GM18511 (cell line): ENCODE results near the gene RAB3GAP2.
A peak's percentile ranks its signal among the peaks of the same experiment; 100 is the strongest.
"Not testable (repeated sequence)": the region's sequence is repeated elsewhere in the genome, so short reads cannot be mapped to it uniquely, and the experiment has no call there.

ENCODE experiments used
- ATAC-seq: cut with Tn5 transposase; IDR thresholded peaks from one replicate; pipeline ENCODE4 v1.9.1; 2021; ENCODE audit warnings: mild to moderate bottlenecking, moderate library complexity; ENCODE audit not compliant: unreplicated experiment

Gene RAB3GAP2

GRCh38 chr1:220287129-220287528 lies 14.9 kb upstream of the RAB3GAP2 start:
- ATAC-seq = no peak

- ATAC-seq = no peak
Observed at GRCh38 chr1:220283625-220284024, 11.4 kb upstream of the RAB3GAP2 start.

- ATAC-seq = no peak
Observed at GRCh38 chr1:220281159-220281574, 8.9 kb upstream of the RAB3GAP2 start.

- ATAC-seq = no peak
Observed at GRCh38 chr1:220280249-220280648, 8.0 kb upstream of the RAB3GAP2 start.

- ATAC-seq = no peak
Observed at GRCh38 chr1:220278991-220279390, 6.7 kb upstream of the RAB3GAP2 start.

GRCh38 chr1:220275430-220275829 lies 3.2 kb upstream of the RAB3GAP2 start:
- no peak for ATAC-seq

- no peak for ATAC-seq
Observed at GRCh38 chr1:220274251-220274855, 2.1 kb upstream of the RAB3GAP2 start.

- no peak for ATAC-seq
Observed at GRCh38 chr1:220272841-220273090, 513 bp upstream of the RAB3GAP2 start.

GRCh38 chr1:220271706-220272046 lies 577 bp downstream of the RAB3GAP2 start:
- no peak for ATAC-seq

- no peak for ATAC-seq
Observed at GRCh38 chr1:220269036-220269435, 3.2 kb downstream of the RAB3GAP2 start.

GRCh38 chr1:220267630-220268029 lies 4.6 kb downstream of the RAB3GAP2 start:
- ATAC-seq = no peak

GRCh38 chr1:220260228-220260627 lies 12.0 kb downstream of the RAB3GAP2 start:
- ATAC-seq = not testable (repeated sequence)

GRCh38 chr1:220259756-220260155 lies 12.5 kb downstream of the RAB3GAP2 start:
- ATAC-seq = not testable (repeated sequence)

GRCh38 chr1:220256194-220256593 lies 16.1 kb downstream of the RAB3GAP2 start:
- not testable (repeated sequence) for ATAC-seq

- ATAC-seq = no peak
Observed at GRCh38 chr1:220255204-220255603, 17.0 kb downstream of the RAB3GAP2 start.

GRCh38 chr1:220253290-220253689 lies 19.0 kb downstream of the RAB3GAP2 start:
- not testable (repeated sequence) for ATAC-seq

GRCh38 chr1:220251272-220251671 lies 21.0 kb downstream of the RAB3GAP2 start:
- ATAC-seq = no peak

- ATAC-seq = no peak
Observed at GRCh38 chr1:220250681-220251080, 21.6 kb downstream of the RAB3GAP2 start.

- no peak for ATAC-seq
Observed at GRCh38 chr1:220249522-220249921, 22.7 kb downstream of the RAB3GAP2 start.

GRCh38 chr1:220248715-220249265 lies 23.5 kb downstream of the RAB3GAP2 start:
- not testable (repeated sequence) for ATAC-seq

GRCh38 chr1:220245900-220246299 lies 26.4 kb downstream of the RAB3GAP2 start:
- ATAC-seq = not testable (repeated sequence)

GRCh38 chr1:220243947-220244346 lies 28.3 kb downstream of the RAB3GAP2 start:
- no peak for ATAC-seq

GRCh38 chr1:220241072-220241663 lies 31.1 kb downstream of the RAB3GAP2 start:
- peak; percentile 61 for ATAC-seq
